Skin epidermis (tissue), 12 donors: ENCODE data around the gene FCN2.

Source experiments
- H3K27ac ChIP-seq, 21 experiments: fragments of 200-600 bp; sonication (generic) in 11 of 21; one replicate each; pipeline ENCODE4 v1.5.0; 2020; ENCODE audit warnings: mild to moderate bottlenecking in 3 of 21, inconsistent platforms in 2 of 21, moderate library complexity in 2 of 21
- H3K4me3 ChIP-seq, 7 experiments: fragments of 200-600 bp; sonication (generic) in 2 of 7; one replicate each; pipeline ENCODE4 v1.5.0; 2020; ENCODE audit warnings: inconsistent platforms in 2 of 7, mild to moderate bottlenecking in 2 of 7, moderate library complexity in 1 of 7

The FCN2 gene

GRCh38 chr9:134885679-134886412 lies 5.2 kb downstream of the FCN2 start:
- Histone ChIP-seq H3K4me3 (no peak overlapping the region), H3K27ac (no peak overlapping the region)

DNA sequence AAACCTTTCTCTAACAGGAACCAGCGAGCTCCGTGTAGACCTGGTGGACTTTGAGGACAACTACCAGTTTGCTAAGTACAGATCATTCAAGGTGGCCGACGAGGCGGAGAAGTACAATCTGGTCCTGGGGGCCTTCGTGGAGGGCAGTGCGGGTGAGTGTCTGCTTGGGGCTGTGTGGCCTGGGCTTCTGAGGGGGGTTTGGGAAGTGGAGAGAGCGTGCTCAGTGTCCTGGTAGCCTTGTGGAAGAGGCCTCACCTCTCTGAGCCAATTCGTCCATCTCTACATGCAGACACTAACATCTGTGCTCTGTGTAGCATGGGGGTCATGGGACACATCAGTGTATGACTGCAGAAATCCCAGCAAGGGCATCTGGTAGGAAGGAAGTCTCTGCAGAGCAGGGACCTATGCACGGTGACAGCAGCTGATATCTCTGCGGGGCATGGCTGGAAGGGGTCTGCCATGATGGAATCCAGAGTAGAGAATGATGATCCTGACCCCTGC lies 5.9 kb downstream of the FCN2 start:
- Histone ChIP-seq H3K4me3 (no peak overlapping the region), H3K27ac (no peak overlapping the region)

GRCh38 chr9:134887219-134887618 lies 6.6 kb downstream of the FCN2 start:
- H3K27ac ChIP-seq, result no peak overlapping the region
- H3K4me3 ChIP-seq, result no peak overlapping the region

DNA sequence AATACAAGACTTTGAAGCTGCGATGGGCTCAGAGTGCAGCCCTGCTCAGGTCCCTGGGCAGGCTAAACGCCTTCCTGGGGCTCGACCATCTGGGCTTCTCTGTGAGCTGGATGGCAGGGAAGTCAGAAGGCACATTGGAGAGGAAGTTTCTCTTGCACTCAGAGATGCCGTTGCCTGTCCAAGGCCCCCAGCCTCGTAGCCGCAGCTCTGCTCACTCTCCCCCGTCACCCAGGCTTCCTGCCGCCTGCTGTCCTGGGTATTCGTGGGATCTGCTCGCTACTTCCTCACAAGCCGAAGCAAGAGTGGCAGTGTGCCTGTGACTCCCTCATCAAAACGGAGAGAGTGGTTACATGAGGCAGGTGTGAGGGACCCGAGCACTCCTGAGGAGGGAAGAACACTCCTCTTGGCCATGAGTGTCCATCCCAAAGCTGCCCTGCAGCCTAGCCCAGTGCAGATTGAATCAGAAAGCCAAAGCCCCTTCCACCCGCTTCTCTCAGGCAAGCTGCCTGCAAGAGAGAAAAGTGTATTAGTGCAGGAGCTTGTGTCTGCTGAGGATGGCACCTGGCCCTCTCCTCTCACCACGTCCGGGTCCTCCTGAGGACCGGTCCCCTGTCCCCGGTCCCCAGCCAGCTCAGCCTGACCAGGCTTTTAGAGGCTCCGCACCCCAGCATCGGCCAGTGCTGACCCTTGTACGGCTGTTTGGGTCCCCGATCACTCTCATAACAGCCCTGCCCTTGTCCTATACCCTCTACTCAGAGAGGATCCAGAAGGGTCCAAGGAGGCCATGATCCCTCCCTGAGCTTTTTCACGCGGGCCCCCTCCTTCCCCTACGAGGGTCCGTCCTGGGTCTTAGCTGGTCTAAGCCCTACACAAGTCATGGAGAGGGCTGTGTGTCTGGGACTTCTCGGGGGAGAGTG lies 7.3 kb downstream of the FCN2 start:
- Histone ChIP-seq H3K4me3 (no peak overlapping the region), H3K27ac (no peak overlapping the region)

DNA sequence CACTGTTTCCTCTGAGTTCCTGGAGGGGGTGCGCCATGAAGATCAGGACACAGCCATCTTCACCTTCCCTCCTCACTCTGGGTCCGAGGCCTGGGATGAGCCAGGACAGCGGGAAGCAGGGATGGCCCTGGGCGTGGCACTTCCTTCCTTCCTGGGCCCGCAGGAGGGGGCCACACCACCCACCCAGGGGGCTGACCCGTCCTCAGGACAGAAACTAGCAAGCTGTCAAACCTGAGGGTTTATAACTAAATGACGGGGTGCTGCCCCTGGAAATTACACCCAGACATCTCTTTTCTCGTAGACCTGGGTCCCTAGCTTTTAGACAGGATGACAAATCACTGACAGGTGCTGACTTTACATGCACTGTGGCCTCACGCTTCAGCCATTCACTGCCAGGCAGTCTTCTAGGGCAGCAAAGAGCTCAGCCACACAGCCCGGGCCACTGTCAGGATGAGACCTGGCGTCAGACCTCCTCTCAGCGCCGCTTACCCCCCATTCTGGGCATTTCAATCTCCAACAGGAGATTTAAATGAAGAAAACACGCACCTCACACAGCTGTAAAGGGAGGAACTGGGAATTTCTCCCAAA lies 8.1 kb downstream of the FCN2 start:
- H3K4me3 ChIP-seq, result no peak overlapping the region
- no peak overlapping the region for H3K27ac ChIP-seq

DNA sequence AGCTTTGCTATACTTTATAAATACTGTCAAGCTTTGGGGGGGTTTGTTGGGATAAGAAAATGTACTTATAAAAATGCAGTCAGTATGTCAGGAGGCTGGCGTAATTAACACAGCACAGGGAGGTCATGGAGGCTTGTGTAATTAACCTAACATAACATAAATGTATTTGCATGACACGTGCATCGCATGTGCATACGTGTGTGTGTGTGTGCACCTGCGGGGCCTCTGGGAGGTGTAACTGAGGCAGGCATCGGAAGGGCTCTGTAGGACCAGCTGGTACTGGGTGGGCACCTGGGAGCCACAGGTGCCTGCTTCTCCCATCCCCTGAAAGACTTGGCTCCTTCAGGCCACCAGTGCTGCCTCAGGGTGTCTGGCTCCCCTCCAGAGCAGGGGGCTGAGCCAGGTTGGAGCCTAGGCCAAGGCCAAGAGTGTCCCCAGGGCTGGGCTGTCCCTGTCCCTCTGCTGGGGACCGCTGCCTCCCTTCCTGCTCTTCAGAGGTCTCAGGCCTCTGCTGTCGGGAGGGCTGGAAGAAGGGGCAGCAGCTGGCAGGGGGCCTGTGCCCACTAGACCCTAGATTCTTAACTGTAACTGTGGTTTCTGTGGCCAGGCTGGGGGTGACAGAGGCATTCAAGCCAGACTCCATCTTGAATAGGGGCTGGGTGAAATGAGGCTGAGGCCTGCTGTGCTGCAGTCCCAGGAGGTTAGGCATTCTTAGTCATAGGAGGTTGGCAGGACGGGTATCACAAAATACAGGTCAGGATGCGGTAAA lies 9.0 kb downstream of the FCN2 start:
- Histone ChIP-seq H3K4me3 (no peak overlapping the region), H3K27ac (no peak overlapping the region)

DNA sequence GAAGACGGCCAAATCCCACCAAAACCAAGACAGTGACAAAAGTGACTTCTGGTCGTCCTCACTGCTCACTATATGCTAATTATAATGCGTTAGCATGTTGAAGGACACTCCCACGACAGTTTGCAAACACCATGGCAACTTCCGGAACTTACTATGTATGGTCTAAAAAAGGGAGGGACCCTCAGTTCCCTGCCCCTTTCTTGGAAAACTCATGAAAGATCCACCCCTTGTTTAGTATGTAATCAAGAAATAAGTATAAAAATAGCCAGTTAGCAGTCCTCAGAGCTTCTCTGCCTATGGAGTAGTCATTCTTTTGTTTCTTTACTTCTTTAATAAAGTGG lies 9.5 kb downstream of the FCN2 start:
- Histone ChIP-seq H3K27ac (no peak overlapping the region), H3K4me3 (no peak overlapping the region)

- no peak overlapping the region for H3K4me3 ChIP-seq
- no peak overlapping the region for H3K27ac ChIP-seq
Measured at GRCh38 chr9:134891053-134891452, 10.4 kb downstream of the FCN2 start.

GRCh38 chr9:134891713-134892112 lies 11.1 kb downstream of the FCN2 start:
- Histone ChIP-seq H3K4me3 (no peak overlapping the region), H3K27ac (no peak overlapping the region)

- no peak overlapping the region for H3K27ac ChIP-seq
- no peak overlapping the region for H3K4me3 ChIP-seq
Measured at GRCh38 chr9:134892221-134892620, 11.6 kb downstream of the FCN2 start.

- no peak overlapping the region for H3K27ac ChIP-seq
Measured at GRCh38 chr9:134892820-134893420, 12.3 kb downstream of the FCN2 start.

DNA sequence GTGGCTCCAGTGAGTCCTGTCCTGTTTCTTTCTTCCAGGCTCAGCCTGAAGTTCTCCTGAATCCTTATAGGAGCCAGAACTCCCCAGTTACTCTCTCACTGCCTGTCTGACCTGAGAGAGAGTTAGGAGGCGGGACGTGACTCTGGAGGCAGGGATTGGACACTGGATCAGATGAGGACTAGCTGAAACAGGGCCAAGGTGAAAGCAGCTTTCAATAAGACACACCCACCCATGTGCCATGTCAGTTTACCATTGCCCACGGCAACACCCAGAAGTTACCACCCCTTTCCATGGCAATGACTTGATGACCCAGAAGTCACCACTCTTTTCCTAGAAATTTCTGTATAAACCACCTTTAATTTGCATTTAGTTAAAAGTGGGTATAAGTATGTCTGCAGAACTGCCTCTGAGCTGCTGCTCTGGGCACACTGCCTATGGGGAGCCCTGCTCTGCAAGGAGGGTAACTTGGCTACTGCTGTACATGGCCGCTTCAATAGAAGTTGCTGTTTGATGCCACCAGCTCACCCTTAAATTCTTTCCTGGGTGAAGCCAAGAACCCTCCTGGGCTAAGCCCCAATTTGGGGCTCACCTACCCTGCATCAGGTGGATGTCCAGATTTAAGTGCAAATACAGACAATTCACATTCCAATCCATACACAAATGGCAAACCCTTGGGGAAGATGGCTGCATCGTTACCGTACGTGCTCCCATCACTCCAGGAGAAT lies 13.7 kb downstream of the FCN2 start:
- Histone ChIP-seq H3K27ac (no peak overlapping the region), H3K4me3 (no peak overlapping the region)

More at GRCh38 chr9:134892820-134893420, 12.3 kb downstream of the FCN2 start:
- H3K4me3 ChIP-seq, result no peak overlapping the region

DNA sequence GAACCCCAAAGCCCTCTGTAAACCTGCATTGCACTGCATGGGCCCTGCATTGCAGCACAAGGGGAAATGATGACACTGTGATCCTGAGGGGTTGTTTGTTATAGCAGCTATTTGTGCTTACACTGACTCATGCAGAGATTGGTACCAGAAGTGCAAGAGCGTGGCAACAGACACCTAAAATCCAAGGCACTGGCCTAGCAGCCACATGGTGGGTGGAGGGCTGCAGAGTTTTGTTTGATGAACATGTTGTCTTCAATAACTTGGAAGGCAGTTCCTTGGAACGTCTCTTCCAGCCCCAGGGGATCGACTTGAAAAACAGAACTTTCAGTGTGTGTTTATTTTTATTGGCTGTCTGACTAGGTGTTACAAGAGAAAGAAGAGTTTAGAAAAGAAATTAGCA lies 14.5 kb downstream of the FCN2 start:
- Histone ChIP-seq H3K4me3 (no peak overlapping the region), H3K27ac (peak overlapping the region in 2 of 21 experiments; percentile 8 to 9)

DNA sequence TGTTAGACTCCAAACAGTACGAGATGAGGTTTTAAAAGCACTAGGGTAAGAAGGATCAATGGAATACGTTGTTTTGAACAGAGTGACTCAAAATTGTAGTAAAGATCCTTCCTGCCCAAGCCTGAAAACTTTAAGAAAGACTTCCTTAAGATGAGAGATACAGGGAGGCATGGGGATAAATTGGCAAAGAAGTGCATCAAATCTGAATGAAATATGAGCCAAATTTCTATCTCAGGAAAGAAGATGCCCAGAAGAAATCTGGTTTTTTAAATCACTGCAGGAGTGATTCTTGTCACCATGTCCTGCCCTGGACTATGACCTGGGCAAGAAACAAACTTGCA lies 14.9 kb downstream of the FCN2 start:
- H3K27ac ChIP-seq, result peak overlapping the region in 3 of 21 experiments; percentile 9 to 76 (median 23)
- no peak overlapping the region for H3K4me3 ChIP-seq

DNA sequence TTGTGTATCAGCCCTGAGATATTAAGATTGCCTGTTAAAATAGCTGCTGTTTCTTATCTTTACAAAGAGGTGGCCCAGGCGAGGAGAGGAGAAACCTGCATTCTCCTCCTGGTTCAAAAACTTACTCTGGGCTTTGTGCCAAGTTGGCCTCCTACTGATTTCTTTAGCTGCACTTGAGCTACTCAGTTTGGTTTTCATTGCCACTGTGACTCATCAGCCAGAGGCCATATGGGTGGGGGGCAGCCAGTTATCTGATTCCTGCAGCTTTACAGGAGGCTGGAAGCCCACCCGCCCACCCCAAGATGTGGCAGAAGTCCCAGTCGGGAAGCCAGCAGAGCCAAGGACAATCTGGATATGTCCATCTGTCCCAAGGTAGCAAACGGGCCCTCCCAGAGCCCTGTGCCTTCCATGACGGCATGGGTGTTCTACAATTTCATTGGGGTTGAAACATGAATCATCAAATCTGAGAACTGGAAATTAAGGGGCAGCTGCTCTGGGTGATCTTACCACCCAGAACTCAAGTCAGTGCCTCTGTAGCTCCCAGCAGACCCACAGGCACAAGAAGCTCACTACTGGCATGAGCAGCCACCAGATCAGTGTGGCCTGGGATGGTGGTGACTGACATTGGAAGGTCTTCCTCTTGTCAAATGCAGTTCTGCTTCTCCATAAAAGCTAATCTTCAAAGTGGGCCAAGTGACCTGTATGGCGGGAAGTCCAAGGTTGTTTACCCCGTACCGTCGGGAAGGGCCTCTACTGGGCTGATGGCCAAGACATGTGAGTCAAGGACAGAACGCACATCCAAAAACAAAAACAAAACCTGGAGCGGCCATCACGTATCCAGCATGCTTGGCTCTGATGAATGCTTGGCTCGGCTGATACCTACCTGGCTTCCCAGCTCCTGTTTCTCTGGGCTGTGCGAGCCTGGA lies 15.6 kb downstream of the FCN2 start:
- H3K4me3 ChIP-seq, result no peak overlapping the region
- H3K27ac ChIP-seq, result peak overlapping the region in 10 of 21 experiments; percentile 23 to 76 (median 53)

GRCh38 chr9:134896834-134897583 lies 16.4 kb downstream of the FCN2 start:
- Histone ChIP-seq H3K4me3 (no peak overlapping the region), H3K27ac (peak overlapping the region in 9 of 21 experiments; percentile 7 to 76 (median 43))

DNA sequence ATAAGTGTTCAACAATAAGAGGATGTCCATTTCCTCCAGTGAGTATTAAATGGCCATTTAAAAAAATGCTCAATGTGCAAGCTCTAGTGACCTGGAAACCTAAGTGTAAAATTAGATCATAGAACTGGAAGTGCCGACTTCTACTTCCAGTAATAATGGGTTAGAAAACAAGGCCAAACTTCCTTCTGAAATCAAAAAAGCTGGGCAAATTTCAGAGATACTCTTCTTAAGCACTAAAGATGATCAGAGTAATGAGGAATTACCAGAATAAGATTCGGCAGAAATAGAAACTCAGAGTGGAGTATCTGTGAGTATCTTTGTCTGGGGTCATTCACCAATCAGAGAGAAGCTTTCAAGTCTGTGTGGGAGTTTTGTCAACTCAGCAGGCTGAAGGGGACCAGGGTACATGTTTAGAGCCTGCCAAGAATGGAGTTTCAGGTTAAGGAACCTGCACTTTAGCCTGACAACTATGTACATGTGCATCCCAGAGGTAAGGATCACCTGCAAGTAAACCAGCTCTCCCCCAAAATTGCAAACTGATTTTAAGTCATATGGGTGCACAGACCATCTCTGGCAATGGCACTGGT lies 17.1 kb downstream of the FCN2 start:
- no peak overlapping the region for H3K4me3 ChIP-seq
- peak overlapping the region in 3 of 21 experiments; percentile 7 to 39 (median 32) for H3K27ac ChIP-seq
